ENCODE data around the gene CCDC60.

DNA sequence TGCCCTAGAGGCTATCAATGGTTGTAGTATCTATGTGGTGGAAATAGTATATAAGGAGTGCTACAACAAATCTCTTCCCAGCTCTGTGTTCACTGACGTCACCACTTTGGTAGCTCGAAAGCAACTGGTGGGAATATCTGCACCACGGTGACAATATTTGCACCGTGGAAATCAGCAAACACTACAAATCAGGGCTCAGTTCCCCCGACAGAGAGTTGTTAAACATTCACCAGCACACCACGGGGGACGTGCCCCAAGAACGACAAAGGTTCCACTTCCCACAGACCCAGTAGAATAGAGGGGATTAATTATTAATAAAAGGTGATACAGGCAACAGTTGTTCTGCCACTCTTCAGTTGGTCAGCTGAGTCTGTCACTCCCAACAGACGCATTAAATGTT lies 98.4 kb downstream of the CCDC60 start:
- TF ChIP-seq, protein P1, sequence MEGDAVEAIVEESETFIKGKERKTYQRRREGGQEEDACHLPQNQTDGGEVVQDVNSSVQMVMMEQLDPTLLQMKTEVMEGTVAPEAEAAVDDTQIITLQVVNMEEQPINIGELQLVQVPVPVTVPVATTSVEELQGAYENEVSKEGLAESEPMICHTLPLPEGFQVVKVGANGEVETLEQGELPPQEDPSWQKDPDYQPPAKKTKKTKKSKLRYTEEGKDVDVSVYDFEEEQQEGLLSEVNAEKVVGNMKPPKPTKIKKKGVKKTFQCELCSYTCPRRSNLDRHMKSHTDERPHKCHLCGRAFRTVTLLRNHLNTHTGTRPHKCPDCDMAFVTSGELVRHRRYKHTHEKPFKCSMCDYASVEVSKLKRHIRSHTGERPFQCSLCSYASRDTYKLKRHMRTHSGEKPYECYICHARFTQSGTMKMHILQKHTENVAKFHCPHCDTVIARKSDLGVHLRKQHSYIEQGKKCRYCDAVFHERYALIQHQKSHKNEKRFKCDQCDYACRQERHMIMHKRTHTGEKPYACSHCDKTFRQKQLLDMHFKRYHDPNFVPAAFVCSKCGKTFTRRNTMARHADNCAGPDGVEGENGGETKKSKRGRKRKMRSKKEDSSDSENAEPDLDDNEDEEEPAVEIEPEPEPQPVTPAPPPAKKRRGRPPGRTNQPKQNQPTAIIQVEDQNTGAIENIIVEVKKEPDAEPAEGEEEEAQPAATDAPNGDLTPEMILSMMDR (IDR thresholded peaks at IDR 0.05; ENCODE audit: low read length): no peak
- no peak for TF ChIP-seq EZH2phosphoT487 (IDR thresholded peaks at IDR 0.05; ENCODE audit: low read length)
- TF ChIP-seq EZH2 (optimal IDR thresholded peaks at IDR 0.05; ENCODE audit: low read depth, low read length): no peak

All from MM.1S (cell line).